ENCODE data around the gene PCDHGC4.

Gene PCDHGC4

DNA sequence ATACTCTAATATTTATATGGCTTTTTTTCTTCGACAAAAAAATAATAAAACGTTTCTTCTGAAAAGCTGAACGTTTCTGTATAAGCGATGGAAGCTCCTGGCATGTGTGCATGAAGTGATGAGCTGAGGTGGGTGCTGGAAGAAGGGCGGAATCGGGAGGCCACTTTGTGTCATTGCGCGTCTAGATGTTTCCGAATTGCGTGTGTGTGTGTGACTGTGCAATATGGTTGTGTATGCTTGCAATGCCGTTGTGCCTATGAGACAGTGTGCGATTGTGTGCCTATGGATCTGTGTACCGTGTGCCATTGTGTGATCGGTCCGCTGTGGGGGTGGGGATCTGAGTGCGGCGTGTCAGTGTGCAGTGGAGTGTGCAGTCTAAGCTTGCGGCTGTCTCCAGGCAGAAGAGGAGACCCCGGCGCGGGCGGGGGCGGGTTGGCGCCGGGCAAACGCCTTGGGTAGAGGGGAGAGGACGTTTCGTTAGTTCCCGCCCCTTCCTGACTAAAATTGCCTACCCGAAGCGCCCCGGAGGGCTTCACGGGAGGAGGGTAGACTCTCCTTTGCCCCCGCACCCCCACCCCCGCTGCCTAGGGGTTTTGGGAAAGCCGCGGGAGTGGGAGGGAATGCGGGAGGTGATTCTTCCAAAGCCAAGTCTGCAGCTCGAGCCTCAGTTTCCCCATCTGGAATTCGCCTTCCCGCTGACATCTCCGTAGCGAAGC is 28.2 kb downstream of the PCDHGC4 start:
- peak; percentile 30 for DNase-seq

DNA sequence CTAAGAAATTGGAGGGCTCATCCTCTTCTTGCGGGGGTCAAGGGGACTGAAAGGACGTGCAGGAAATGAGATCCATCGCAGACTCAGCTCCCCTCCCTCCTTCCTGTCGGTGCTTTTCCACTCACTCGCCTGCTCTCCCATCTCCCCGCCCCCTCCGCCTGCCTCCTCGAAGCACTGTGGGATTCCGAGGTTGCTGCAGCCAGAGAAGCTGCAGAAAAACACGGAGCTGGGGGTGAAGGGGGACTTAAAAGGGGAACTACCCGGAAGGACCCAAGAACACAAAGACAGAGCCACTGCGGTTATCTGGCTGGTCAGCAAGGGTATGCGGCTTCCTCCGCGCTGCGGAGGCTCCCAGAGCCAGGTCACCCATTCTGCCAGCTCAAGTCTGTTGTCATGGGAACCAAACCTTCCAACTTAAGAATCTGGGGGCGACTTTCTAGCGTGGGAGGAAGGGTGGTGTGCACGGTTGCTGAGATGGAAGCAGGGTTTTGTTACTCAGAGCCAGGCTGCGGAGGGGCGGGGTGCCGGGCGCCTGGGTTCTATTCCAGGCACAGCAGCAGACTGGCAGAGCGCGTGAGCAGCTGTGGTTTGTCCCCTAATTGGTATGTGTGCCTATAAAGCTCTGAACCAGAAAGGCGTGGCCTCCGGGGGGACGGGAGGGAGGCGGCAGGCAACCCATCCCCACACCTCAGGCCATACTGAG is 28.9 kb downstream of the PCDHGC4 start:
- peak; percentile 93 for DNase-seq

DNA sequence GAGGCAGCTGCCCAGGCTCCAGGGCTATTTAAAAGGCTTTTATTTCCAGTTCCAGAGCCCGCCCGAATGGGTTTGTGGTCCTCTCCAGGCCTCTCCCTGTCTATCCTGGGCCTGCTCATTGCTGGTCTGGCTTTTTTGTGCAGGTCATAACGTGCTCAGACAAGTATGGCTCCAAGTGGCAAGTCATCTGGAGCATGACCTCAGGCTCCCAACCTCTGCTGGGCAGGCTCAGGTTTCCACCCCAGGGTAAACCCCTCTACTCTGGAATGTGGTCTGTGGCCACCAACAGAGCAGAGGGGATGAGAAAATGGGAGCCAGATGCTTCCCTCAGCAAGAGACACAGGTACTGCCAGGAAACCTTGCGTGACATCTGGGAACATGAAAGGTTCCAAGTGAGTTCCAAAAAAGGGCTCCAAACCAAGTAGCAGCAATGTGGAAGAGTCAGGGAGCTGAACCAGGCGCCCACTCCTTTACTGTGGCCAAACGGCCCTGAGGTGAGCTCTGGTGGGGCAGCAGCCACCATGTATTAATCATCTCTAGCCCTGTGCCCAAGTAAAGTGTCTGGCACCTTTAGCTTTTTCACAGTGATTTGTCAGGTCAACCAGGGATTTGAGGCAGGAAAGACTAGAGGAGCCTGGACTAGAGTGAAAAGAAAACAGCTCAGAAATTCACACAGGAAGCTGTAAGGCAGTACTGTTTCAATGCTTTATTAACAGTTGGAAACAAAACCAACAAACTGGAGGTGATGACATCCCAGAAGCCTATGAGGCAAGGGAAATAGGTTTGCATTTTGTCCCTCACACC is 29.7 kb downstream of the PCDHGC4 start:
- DNase-seq: peak; percentile 40

DNA sequence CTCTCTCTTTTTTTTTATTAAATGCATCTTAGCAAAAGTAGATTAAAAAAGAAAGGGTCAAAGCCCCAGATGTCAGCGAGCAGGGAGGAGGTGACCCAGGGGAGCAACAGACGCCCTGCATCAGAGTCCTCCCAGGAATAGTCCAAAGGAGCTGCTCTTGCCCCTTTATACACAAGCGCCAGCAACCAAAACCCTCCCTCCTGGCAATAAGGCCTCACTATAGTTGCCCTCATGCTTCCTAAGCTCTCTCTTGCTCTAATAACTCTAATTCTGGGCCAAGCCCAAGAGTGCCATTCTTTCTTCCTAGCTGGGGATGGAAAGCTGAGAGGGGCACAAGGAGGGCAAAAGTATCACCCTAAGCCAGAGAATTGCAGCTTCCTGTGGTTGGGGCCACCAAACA is 30.3 kb downstream of the PCDHGC4 start:
- DNase-seq: no peak

DNA sequence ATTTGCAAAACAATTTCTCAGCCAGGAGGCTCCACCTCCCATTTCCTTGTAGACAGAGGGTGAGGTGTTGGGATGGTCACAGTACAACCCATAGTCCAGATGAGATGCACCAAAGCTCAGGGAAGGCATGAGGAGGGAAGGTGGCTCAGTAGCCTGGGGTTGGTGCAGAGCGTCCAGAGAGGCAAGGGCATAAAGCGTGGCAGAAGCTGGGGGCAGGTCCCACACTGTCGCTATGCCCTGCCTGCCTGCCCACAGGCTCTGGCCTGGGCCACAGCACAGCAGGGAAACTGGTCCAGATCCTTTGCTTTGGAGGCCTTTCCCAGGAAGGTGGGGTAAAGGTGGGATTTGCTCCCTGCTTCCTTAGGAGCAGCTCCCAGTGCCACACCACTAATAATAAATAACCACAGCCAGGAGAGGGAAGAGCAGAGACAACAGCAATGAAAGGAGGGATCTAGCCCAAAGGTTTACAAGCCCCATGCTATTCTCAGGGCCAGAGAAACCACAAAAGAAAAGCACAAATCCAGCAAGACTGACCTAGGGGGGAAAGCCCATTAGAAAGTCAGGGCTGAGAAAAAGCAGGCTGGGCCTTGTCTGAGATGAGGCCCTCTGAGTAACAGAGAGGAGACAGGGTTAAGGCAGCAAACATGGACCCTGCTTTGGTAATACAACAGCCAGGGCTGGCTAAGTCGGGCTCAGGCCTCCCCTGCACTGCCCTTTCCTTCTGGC is 31.3 kb downstream of the PCDHGC4 start:
- no peak for DNase-seq

DNA sequence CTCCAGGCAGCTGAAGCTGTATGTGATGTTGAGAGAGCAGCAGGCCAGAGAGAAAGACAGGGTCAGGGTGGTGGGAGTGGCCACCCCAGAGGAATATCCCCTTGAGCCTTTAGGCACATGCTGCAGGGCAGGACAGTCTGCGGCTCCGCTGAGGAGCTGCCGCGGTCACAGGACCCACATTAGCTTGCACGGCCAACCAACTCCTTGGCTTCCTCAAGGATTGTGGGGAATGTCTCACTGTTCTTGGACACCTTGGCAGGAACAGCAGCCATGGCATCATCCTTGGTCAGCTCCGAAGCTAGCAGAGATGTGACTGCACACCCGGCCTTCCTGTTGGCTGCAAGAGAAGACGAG is 31.8 kb downstream of the PCDHGC4 start:
- DNase-seq: no peak

DNA sequence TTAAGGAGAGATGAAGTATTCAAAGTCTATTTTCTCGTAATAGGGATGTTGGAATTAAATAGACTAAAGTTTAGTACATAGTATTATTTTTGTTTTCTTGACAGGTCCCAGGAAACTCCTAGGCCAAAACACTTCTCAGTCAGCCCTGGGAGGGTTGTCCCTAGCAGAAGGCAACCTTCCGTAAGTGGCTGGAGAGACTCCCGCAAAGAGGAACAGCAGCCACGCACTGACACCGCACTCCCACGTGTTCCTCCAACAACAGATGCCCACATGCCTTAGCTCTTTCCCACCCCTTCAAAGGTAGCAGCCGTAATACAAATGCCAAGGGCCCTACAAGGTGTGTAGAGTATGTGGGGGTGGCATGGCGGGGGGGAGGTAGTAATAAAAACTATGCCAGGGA is 32.5 kb downstream of the PCDHGC4 start:
- no peak for DNase-seq

DNA sequence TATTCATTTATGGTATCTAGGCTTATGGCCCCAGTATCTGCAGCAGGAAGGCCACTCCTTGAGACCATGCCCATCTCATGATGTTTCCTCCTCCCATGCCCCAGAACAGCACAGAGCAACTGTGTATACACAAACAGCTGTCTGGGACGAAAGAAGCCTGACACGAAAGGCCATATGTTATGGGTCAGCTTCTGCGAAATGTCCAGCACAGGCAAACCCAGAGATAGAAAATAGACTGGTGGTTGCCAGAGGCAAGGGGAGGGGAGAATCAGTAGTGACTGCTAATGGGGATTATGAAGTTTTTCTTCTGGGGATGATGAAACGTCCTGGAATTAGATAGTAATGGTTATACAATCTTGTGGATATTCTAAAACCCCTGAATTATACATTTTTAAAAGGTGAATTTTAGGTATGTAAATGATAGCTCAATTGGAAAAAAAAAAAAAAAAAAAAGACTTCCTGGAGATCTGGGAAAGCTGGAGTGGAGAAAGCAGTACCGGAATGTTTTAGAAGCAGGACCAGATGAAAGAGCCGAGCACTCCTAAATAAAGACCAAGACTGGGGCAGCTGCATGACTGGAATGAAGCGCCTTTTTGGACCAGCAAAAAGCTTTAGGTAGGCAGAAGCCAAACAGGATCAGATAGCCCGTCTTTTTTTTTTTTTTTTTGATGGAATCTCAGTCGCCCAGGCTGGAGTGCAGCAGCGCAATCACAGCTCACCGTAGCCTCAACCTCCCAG is 33.2 kb downstream of the PCDHGC4 start:
- DNase-seq: no peak

DNA sequence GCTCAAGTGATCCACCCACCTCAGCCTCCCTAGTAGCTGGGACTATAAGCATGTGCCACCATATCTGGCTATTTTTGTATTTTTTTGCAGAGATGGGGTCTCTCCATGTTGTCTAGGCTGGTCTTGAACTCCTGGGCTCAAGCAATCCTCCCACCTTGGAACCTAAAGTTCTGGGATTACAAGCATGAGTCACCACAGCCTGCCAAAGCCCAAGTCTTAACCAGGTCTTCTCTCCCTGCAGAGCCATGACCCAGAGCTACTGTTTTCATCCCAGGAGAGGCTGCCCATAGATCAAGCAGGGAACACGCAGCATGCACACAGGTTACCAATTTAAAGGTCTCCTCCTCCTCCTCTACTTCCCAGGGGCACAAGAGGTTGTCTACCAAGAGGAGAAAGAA is 33.8 kb downstream of the PCDHGC4 start:
- no peak for DNase-seq

DNA sequence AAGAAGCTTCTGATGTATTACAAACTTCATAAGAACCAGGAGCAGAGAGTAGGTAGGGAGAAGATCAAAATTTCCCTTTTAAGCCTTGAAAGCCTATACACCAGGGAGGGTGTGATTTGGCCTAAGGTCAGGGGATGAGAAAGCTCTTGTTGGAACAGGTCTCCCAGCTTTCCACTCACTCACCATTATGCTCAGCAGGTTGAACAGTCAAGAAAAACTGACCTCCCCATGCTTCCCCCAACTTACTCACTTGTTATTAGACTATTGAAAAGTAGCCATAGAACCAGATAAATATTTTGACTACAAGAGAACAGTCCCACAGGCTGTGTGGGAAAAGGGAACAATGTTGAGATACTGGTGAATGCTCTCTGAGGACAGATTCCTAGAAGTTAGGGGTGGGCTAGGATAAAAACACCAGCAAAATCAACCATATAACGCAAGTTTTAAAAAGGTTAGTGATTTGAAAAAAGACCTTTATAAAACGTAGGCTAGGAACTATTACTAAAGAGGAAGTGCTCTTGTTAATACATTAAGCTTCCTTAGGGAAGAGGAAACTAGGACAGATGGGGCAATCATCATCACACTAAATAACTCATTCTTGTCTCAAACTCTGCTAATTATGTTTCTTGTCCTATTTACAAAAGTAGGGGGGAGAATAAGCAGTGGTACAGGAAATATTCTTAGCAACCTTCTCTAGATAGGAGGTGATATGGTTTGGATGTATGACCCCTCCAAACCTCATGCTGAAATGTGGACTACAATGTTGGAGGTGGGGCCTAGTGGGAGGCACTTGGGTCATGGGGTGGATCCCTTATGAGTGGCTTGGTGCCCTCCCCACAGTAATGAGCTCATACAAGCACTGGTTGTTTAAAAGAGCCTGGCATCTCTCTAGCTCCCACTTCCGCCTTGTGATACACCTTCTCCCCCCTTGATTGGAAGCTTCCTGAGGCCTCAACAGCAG is 35.1 kb downstream of the PCDHGC4 start:
- no peak for DNase-seq

DNA sequence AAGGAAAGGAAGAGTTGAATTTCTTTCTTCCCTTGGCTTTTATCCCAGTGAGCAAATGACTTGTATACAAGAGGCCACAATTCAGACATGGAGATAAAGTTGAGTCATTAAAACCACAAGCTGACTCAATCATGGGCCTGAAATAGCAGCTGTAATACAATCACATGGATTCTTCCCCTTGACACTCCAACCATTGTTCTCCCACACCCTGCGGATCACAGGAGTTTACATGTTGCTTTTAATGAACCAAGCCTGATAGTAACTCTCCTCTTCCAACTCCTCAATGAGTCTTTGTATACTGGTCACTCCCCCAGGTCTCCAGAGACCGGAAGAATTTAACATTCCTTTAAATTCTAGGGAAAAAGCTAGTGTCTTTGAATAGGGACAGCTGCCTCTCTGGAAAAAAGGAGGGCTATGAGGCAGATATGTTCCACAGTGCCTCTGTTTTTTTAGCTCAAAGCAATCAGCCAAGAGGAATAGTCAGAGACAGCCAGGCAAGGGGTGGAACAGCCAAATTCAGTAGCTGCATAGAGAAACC is 36.5 kb downstream of the PCDHGC4 start:
- DNase-seq: peak; percentile 99

DNA sequence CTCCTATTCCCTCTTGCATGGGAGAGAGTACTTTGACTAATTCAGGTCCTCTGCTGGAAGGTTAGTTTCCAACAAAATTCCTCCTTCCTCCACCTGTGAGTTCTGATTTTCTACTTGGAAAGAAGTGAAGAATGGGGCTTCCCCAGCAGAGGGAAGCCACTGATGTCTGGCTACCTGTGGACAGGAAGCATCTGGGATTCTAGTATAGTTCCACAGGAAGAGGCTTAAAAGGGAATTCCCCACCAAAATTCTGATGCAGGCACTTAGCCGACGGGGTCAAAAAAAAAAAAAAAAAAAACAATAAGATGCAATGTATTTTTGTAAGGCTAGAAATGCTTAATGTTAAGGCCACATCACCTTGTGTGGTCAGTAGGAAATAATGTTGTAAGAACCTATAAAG is 37.5 kb downstream of the PCDHGC4 start:
- no peak for DNase-seq

DNA sequence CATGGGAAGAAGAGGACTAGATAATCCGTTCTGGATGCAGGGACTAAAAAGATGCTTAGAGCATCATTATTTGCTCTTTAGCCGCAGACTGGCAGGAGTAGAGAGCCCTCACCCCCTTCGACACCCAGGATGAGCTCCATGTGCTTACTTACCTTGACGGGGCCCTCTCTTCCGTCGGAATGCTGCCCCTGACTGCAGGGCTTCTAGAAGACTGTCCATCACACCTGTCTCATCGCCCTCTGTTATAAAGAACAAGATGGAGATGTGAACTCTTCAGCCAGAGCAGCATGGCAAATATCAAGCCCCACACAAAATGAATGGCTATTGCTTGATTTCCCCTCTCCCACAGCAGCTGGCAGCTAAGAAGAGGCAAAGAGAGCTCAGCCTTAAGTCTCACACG is 39.2 kb downstream of the PCDHGC4 start:
- DNase-seq: no peak

DNA sequence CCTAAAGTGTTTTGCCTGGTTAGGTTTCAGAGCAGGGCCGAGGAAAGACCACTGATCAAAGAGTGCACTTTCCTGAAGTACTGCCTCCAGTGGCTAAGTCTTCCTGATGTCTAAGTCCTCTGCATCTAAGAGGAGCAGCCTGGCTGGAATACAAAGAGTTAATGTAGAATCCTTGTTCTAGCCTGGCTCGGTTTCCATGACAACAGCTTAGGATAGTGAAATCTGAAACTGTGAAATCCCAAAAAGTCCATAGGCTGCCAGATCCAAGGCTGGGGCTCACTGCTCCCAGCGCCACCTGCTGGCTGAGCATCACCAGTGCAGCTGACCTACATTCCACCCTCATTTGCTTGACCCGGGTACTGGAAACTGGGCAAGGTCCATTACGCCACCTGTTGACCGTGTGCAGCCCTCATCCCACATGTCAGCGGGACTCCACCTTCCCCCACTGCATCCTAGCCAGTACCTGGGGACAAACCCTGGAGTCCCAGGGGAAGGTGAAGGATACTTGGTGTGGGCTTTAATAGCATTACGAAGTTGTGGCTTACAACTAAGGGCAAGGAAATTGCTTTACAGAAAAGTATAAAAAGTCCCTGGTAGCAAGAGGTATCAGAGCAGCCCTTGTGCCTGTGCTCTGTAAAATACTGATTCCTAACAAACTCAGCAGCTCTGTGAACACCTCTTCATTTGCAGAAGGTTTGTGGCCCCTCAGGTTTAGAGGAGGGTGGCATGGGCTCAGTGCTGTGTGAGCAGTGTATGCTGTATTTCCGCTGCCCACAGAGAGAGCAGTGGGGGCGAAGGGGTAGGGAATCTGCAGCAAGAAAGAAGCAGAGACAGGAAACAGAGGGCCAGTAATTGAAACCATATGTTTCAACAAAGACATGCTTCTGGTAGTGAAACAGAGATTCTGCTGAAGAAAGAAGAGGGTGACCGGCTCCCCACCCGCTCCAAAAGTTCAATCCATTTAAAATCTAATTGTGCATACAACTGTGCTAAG is 40.1 kb downstream of the PCDHGC4 start:
- peak; percentile 90 for DNase-seq

DNA sequence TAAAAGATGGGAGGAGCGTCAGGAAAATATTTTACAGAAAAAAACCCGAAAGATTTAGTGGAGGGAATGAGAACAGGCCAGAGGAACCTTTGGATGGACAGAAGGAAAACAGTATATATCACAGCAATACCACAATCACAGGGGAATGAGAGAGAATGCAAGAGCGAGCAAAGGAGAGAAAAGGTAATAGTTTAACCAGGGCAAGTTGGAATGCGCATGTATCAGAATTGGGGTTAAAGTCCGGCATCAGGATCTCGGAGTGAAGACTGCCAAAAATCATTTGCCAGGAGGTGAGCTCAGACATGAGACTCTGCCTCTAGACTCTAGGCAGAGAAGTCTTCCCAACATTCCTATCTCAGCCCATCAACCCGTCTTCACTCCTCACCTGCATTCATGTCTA is 40.8 kb downstream of the PCDHGC4 start:
- DNase-seq: no peak

DNA sequence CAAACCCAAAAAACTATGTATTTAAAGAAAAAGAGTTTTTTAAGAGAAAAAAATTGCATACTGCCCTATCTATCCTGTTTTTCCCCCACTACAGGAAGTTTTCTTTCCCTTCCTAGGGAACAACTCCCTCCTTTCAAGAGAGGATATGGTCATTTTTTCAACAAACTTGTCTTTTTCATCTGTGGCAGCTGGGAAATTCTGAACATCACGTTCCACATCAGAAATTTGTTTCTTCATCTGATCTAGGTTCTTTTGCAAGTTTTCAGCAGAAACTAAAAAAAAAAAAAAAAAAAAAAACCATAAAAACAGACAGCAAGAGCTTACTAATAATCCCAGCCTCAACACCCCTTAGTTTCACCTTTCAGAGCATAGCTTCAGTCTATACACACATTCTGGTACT is 42.6 kb downstream of the PCDHGC4 start:
- no peak for DNase-seq

DNA sequence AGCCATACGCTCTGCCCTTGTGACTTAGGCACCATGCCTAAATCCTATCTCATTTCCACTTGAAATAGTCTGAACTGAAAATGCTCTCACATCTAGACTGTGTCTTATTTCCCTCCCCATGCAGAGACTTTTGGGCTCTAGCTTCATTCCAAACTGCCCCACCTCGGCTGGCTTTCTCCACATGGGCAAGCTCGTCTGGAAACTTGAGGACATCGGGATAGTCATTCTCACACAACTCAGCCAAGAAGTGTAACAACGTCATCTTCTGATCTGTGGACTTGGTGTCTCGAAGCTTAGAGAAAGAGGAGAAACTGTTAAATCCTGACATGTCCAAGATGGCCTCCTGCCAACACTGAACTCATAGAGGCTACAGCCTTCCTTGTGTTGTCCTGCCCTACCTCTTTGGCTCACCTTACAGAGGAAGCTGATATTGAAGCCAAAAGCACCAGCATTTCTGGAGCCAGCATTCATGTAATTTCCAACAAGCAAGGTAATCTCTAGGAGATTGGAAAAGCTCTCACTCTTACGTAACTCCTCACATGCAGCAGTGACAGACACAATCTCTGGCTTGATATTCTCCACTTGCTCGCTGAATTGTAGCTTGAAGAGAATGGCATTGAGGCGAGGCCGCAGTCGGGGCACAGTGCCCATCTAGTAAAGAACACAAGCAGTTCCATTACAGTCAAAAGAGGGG is 43.6 kb downstream of the PCDHGC4 start:
- DNase-seq: no peak

DNA sequence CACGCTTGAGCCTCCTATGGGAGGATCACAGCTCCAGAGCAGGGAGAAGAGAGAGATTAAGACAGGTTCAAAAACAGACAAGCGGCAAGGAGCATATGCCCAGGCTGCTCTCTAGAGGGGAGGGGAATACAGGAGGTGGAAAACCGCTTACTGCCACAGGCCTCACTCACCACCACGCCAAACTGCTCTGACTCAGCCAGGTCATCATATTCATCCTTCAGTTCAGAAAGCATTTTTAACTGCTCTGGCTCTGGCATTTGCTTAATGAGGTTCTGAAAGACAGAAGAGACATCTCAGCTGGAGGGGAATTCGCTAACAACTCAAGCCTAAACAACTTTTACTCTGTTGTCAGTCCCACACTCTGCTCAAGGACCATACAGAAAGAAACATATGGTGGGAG is 44.2 kb downstream of the PCDHGC4 start:
- DNase-seq: no peak

DNA sequence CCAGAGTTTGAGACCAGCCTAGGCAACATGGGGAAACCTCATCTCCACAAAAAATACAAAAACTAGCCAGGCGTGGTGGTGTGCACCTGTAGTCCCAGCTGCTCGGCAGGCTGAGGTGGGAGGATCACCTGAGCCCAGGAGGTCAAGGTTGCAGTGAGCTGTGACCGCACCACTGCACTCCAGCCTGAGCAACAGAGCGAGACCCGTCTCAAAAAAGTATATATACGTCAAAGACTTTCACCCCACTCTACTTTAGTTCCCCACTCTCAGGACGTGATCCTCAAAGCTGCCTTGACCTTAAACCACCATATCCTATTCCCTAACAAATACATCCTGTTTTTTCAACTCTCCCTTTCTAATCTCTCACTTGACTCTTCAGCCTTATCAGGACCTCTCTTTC is 45.0 kb downstream of the PCDHGC4 start:
- no peak for DNase-seq

All from kidney glomerular epithelial cell (primary cell).